ENCODE measurements around the gene INTS15.

DNA sequence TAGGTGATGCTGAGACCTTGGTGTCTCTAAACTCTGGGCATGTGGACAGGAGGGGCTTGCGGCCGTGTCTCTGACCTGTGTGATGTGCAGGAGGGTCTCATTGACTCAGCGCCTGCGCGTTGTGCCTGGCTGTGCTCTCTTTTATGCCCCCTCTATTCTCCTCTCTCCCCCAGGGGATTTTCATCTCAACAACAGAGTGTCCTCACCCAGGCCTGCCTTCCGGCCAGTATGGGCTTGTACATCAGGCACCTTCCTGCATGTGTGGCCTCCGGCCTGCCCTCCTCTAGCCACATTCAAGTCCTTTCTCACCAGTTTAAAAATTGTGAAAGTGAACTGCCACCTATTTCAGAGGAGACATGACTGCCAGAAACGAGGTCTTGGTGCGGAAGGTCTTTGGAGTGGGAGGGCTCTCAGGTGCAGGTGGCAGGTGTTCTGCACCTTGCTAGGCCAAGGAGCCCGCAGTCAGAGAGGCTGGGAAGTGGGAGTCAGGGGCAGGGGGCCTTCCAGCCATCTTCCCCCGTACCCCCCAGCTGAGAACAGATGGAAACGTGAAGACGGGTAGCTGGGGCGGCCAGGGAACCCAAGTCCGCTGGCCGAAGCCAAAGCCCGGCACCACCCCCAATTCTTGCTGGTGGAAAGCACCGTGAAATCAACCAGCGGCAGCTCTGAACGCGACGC lies 531 bp upstream of the INTS15 start:
- no peak for TF ChIP-seq EZH2 (IDR thresholded peaks at IDR 0.05; ENCODE audit: low read length, unreplicated experiment)
- TF ChIP-seq, protein P1, sequence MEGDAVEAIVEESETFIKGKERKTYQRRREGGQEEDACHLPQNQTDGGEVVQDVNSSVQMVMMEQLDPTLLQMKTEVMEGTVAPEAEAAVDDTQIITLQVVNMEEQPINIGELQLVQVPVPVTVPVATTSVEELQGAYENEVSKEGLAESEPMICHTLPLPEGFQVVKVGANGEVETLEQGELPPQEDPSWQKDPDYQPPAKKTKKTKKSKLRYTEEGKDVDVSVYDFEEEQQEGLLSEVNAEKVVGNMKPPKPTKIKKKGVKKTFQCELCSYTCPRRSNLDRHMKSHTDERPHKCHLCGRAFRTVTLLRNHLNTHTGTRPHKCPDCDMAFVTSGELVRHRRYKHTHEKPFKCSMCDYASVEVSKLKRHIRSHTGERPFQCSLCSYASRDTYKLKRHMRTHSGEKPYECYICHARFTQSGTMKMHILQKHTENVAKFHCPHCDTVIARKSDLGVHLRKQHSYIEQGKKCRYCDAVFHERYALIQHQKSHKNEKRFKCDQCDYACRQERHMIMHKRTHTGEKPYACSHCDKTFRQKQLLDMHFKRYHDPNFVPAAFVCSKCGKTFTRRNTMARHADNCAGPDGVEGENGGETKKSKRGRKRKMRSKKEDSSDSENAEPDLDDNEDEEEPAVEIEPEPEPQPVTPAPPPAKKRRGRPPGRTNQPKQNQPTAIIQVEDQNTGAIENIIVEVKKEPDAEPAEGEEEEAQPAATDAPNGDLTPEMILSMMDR (conservative IDR thresholded peaks at IDR 0.05; ENCODE audit: low read depth, low read length), result no peak
- TF ChIP-seq EZH2phosphoT487 (IDR thresholded peaks at IDR 0.05; ENCODE audit: borderline replicate concordance, low read length), result no peak

Measured in PC-3 (cell line).